Nephron (organoid): ENCODE data around the gene ATP6V1B1.

Source experiments
- H3K27ac Mint-ChIP-seq, 3 experiments: 2 replicates each; pipeline ENCODE4 v1.8.0; 2020; ENCODE audit warnings: mixed read lengths in 3 of 3, mild to moderate bottlenecking in 2 of 3, moderate library complexity in 1 of 3
- H3K27me3 Mint-ChIP-seq: 2 replicates; pipeline ENCODE4 v1.8.0; 2021; ENCODE audit warnings: low read depth, mild to moderate bottlenecking, moderate library complexity, mixed read lengths
- H3K36me3 Mint-ChIP-seq: 2 replicates; pipeline ENCODE4 v1.8.0; 2020; ENCODE audit warnings: low read depth, mixed read lengths
- H3K4me1 Mint-ChIP-seq: 2 replicates; pipeline ENCODE4 v1.8.0; 2020; ENCODE audit warnings: mixed read lengths
- H3K4me3 Mint-ChIP-seq, 3 experiments: 2 replicates each; pipeline ENCODE4 v1.8.0; 2020; ENCODE audit warnings: mild to moderate bottlenecking in 3 of 3, mixed read lengths in 3 of 3, moderate library complexity in 2 of 3
- H3K9me3 Mint-ChIP-seq: 2 replicates; pipeline ENCODE4 v1.8.0; 2020; ENCODE audit warnings: mixed read lengths
- CTCF ChIP-seq, 3 experiments: fragments of 200-600 bp; sonication (generic); IDR thresholded peaks; one replicate each; pipeline ENCODE4 v1.5.0; 2021; ENCODE audit warnings: antibody characterized with exemption in 3 of 3; ENCODE audit not compliant: unreplicated experiment in 3 of 3

The ATP6V1B1 gene

GRCh38 chr2:70926042-70926441, 9.7 kb upstream of the ATP6V1B1 start:
- no peak overlapping the region for H3K27ac Mint-ChIP-seq
- no peak overlapping the region for H3K4me3 Mint-ChIP-seq
- H3K27me3 Mint-ChIP-seq = peaks cover 14% of the 10 kb centered on the region
- H3K9me3 Mint-ChIP-seq = no peaks in the 10 kb centered on the region
- H3K36me3 Mint-ChIP-seq = no peaks in the 10 kb centered on the region
- TF ChIP-seq CTCF (IDR thresholded peaks at IDR 0.05; ENCODE audit: unreplicated experiment in 3 of 3) = no peak
- H3K4me1 Mint-ChIP-seq = peaks cover 24% of the 10 kb centered on the region

- no peak for TF ChIP-seq CTCF (IDR thresholded peaks at IDR 0.05; ENCODE audit: unreplicated experiment in 3 of 3)
- Mint-ChIP-seq H3K27ac (no peak overlapping the region), H3K9me3 (no peaks in the 10 kb centered on the region), H3K27me3 (peaks cover 14% of the 10 kb centered on the region), H3K4me3 (no peak overlapping the region), H3K36me3 (no peaks in the 10 kb centered on the region), H3K4me1 (peaks cover 17% of the 10 kb centered on the region)
Observed at GRCh38 chr2:70927138-70927537, 8.6 kb upstream of the ATP6V1B1 start.

- no peak overlapping the region for H3K4me3 Mint-ChIP-seq
- TF ChIP-seq CTCF (IDR thresholded peaks at IDR 0.05; ENCODE audit: unreplicated experiment in 3 of 3) = no peak
- H3K4me1 Mint-ChIP-seq = peaks cover 13% of the 10 kb centered on the region
- H3K9me3 Mint-ChIP-seq = no peaks in the 10 kb centered on the region
- no peak overlapping the region for H3K27ac Mint-ChIP-seq
- H3K27me3 Mint-ChIP-seq = peaks cover 13% of the 10 kb centered on the region
- H3K36me3 Mint-ChIP-seq = no peaks in the 10 kb centered on the region
Observed at GRCh38 chr2:70927641-70928040, 8.1 kb upstream of the ATP6V1B1 start.

- H3K27me3 Mint-ChIP-seq = peaks cover 10% of the 10 kb centered on the region
- peaks cover 9% of the 10 kb centered on the region for H3K4me1 Mint-ChIP-seq
- TF ChIP-seq CTCF (IDR thresholded peaks at IDR 0.05; ENCODE audit: unreplicated experiment in 3 of 3) = no peak
- no peak overlapping the region for H3K4me3 Mint-ChIP-seq
- no peak overlapping the region for H3K27ac Mint-ChIP-seq
- H3K9me3 Mint-ChIP-seq = no peaks in the 10 kb centered on the region
- no peaks in the 10 kb centered on the region for H3K36me3 Mint-ChIP-seq
Observed at GRCh38 chr2:70928366-70928765, 7.3 kb upstream of the ATP6V1B1 start.

- Mint-ChIP-seq H3K4me3 (no peak overlapping the region), H3K4me1 (peaks cover 13% of the 10 kb centered on the region), H3K9me3 (no peaks in the 10 kb centered on the region), H3K27me3 (peaks cover 18% of the 10 kb centered on the region), H3K27ac (no peak overlapping the region), H3K36me3 (no peaks in the 10 kb centered on the region)
- no peak for TF ChIP-seq CTCF (IDR thresholded peaks at IDR 0.05; ENCODE audit: unreplicated experiment in 3 of 3)
Observed at GRCh38 chr2:70930371-70931329, 5.0 kb upstream of the ATP6V1B1 start.
